HG03520 (cell line): ENCODE data around the gene ASCC1.
"Not testable (repeated sequence)": the region's sequence is repeated elsewhere in the genome, so short reads cannot be mapped to it uniquely, and the experiment has no call there.

Source experiments
- ATAC-seq: cut with Tn5 transposase; IDR thresholded peaks from one replicate; pipeline ENCODE4 v1.9.1; 2021; ENCODE audit warnings: mild to moderate bottlenecking, moderate library complexity; ENCODE audit not compliant: unreplicated experiment

The ASCC1 gene

GRCh38 chr10:72133517-72133916 lies 82.6 kb downstream of the ASCC1 start:
- ATAC-seq = peak; percentile 62

GRCh38 chr10:72132854-72133253 lies 83.2 kb downstream of the ASCC1 start:
- ATAC-seq = no peak

DNA sequence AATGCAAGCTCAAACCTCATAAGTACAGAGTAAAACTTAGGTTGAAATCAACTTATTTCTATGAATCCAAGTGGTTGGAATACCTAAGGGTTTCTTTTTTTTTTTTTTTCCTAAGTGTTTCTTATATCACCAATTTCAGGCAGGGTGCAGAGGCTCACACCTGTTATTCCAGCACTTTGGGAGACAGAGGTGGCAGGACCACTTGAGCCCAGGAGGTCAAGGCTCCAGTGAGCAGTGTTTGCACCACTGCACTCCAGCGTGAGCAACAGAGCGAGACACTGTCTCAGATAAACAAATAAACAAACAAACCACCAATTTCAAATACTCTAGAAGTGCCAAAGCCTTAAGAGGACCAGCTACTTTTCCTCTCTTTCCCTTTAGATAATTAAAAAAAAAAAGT lies 88.5 kb downstream of the ASCC1 start:
- no peak for ATAC-seq

GRCh38 chr10:72126872-72127232 lies 89.2 kb downstream of the ASCC1 start:
- no peak for ATAC-seq

GRCh38 chr10:72126184-72126871 lies 89.7 kb downstream of the ASCC1 start:
- no peak for ATAC-seq

GRCh38 chr10:72124989-72125388 lies 91.1 kb downstream of the ASCC1 start:
- ATAC-seq = no peak

DNA sequence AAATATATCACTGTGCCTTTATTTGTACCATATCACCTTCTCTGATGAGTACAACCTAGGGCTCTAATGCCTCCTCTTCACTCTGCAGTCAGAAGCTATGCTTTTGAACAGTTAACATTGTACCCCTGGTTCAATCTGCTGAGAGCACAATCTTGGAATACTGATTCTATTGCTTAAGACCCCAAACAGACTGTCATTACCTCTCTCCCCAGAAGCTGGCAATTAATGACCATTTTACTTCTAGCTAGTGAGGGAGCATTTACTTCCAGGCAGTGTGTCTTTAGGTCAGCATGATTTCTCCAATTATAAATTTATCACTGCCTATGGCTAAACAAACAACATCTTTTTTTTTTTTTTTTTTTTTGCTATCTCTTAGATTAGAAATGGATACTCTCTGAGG lies 91.7 kb downstream of the ASCC1 start:
- no peak for ATAC-seq

- ATAC-seq = no peak
Observed at GRCh38 chr10:72123616-72124015, 92.5 kb downstream of the ASCC1 start.

DNA sequence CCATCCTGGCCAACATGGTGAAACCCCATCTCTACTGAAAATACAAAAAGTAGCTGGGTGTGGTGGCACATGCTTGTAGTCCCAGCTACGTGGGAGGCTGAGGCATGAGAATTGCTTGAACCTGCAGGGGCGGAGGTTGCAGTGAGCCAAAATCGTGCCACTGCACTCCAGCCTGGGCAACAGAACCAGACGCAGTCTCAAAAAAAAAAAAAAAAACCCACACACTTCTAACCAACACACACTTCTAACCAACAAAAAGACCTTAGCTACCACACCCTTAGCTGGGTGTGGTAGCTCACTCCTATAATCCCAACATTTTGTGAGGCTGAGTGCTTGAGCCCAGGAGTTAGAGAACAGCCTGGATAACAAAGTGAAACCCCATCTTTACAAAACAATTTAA lies 93.9 kb downstream of the ASCC1 start:
- ATAC-seq = no peak

DNA sequence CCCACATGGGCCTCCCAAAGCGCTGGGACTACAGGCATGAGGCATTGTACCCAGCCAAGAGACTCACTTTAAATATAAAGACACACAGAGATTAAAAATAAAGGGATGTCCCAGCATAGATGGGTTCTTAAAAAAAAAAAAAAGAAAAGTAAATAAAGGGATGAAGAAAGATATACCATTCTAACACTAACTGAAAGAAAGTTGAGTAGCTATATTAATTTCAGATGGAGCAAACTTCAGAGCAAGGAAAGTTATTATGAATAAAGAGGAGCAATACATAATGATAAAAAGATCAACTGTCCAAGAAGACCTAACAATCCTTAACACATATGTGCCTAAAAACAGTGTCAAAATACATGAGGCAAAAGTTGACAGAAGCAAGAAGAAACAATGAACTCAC lies 94.7 kb downstream of the ASCC1 start:
- no peak for ATAC-seq

DNA sequence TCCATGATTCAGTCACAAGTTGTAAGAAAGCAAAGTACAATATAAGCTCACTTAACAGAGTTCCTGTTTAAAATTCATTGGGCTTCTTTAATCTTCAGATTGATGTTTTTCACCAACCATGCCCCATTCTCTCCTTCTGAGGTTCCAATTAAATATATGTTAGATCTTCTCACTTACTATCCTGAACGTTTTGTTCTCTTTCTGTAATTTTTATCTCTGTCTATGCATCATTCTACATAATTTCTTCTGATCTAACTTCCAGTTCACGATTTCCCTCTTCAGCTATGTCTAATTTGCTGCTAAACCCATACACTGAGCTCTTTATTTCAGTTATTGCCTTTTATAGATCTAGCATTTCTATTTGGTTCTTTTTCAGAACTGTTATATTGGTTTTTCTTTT lies 99.7 kb downstream of the ASCC1 start:
- no peak for ATAC-seq

DNA sequence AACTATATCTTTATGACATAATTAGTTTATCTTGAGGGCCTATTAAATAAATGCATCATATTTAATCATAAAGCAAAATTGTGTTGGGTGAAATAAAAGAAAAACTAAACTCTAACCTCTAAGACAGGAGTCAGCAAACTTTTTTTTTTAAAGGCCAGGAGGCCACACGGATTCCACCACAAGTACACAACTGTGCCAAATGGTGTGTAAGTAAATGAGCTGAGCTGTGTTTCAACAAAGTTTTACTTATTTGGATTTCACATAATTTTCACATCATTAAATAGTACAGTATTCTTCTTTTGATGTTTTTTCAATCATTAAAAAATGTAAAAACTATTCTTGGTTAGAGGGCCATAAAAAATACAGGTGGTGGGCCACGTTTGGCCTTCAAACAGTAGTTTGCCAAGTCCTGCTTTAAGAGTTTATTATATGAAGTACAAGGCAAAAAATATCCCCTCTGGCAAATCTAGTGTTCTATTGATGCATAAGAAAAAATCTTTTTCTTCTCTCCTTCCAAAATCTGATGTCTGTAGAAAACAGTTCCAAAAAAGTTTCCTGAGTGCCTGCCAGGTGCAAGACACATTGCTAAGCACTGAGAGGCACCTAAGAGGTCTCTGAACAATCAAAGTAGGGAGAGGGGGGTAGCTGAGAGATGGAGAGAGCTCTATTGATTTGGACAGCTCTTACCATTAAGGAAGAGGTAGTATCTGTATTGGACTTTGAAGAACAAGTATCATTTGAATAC lies 101.2 kb downstream of the ASCC1 start:
- no peak for ATAC-seq

DNA sequence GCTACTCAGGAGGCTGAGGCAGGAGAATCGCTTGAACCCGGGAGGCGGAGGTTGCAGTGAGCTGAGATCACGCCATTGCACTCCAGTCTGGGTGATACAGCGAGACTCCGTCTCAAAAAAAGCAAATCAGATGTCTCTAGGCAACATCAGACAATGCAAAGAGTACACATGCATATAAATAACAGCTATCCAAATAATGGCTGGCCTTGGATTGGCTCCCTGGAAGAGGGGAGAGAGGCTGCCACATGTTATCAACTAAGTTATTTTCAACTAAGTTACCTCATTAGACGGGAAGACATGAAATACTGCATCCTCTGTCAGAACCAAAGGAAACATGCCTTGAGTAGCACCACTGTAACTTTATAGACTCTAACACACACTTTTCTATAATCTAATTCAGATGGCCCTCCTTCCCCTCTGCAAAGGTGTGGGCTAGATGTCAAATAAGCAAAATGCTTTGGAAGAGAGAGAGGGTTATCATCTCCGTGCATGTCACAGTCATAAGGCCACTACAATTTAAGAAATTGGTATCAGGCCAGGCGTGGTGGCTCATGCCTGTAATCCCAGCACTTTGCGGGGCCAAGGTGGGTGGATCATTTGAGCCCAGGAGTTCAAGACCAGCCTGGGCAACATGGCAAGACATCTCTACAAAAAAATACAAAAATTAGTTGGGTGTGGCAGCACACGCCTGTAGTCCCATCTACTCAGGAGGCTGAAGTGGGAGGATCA lies 105.2 kb downstream of the ASCC1 start:
- ATAC-seq = no peak

DNA sequence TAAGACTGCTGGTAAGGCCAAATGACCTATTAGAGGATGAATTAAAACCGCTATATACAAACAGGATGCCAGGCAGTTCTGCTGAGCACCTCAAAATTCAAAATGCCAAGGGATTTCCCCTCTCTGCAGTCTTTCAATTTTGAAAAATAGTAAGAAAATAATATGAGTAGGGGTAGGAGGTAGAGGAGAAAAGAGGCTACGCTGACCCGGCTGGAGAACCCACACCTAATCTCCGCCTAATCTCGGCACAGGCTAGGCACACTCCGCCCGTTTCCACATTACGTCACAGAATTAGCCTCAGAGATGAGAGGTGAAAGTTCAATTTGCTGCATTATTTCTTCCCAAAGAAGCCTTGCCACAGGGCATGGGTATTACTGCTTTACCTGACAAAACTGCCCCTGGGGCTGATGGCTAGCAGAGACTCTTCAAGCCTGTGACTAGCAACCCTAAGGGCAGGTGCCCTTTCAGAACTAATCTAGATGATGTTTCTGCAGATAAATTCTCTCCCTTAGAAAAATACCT lies 106.4 kb downstream of the ASCC1 start:
- ATAC-seq = no peak

- no peak for ATAC-seq
Observed at GRCh38 chr10:72108830-72109635, 107.0 kb downstream of the ASCC1 start.

DNA sequence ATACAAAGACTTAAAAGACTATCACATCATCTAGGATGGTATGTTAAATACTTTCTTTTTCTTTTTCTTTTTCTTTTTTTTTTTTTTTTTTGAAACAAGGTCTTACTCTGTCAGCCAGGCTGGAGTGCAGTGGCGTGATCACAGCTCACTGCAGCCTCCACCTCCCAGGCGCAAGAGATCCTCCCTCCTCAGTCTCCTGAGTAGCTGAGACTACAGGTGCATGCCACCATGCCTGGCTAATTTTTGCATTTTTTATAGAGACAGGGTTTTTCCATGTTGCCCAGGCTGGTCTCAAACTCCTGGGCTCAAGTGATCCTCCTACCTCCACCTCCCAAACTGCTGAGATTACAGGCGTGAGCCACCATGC lies 108.1 kb downstream of the ASCC1 start:
- ATAC-seq = not testable (repeated sequence)

GRCh38 chr10:72107325-72108003 lies 108.6 kb downstream of the ASCC1 start:
- ATAC-seq = no peak

- ATAC-seq = no peak
Observed at GRCh38 chr10:72106896-72107295, 109.2 kb downstream of the ASCC1 start.

- ATAC-seq = no peak
Observed at GRCh38 chr10:72106154-72106849, 109.8 kb downstream of the ASCC1 start.

- no peak for ATAC-seq
Observed at GRCh38 chr10:72105710-72106109, 110.4 kb downstream of the ASCC1 start.
